Mammary epithelial cell (primary cell): ENCODE data around the gene ORMDL2.

ENCODE experiments used
- EZH2 ChIP-seq: IDR thresholded peaks from 2 replicates; pipeline ENCODE4 v1.6.1; 2012; ENCODE audit warnings: low read length, inconsistent platforms, borderline replicate concordance
- TF ChIP-seq, protein P1 (sequence below), 2 donors: IDR thresholded peaks in 1 of 2; conservative IDR thresholded peaks in 1 of 2; 2 replicates each; pipeline ENCODE4 v1.5.1; 2011 to 2012; ENCODE audit warnings: inconsistent platforms in 2 of 2, low read length in 2 of 2, mild to moderate bottlenecking in 2 of 2, control low read depth in 1 of 2, low read depth in 1 of 2; ENCODE audit not compliant: insufficient read depth in 1 of 2; ENCODE audit errors: extremely low read depth in 1 of 2

DNA sequence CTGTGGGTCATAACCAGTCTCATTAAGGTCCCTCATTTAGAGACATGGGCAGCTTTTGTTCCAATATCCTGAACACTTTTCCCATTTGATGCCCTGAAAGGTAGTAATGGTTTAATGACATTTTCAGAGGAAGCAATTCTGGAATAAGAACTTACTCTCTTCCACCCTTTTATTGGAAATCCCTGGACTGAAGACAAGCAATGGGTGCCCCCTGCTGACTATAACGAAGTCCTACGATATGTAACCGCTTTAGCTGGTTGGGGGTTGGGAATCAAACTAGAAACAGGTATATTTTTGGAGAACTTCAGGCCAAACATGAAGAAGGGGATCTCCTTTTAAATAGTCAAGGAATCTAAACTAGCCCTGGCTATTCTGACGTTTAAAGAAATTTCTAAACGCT lies 20.8 kb upstream of the ORMDL2 start:
- TF ChIP-seq, protein P1, sequence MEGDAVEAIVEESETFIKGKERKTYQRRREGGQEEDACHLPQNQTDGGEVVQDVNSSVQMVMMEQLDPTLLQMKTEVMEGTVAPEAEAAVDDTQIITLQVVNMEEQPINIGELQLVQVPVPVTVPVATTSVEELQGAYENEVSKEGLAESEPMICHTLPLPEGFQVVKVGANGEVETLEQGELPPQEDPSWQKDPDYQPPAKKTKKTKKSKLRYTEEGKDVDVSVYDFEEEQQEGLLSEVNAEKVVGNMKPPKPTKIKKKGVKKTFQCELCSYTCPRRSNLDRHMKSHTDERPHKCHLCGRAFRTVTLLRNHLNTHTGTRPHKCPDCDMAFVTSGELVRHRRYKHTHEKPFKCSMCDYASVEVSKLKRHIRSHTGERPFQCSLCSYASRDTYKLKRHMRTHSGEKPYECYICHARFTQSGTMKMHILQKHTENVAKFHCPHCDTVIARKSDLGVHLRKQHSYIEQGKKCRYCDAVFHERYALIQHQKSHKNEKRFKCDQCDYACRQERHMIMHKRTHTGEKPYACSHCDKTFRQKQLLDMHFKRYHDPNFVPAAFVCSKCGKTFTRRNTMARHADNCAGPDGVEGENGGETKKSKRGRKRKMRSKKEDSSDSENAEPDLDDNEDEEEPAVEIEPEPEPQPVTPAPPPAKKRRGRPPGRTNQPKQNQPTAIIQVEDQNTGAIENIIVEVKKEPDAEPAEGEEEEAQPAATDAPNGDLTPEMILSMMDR (conservative IDR thresholded peaks at IDR 0.05 in 1 of 2, IDR thresholded peaks at IDR 0.05 in 1 of 2; ENCODE audit: extremely low read depth in 1 of 2, insufficient read depth in 1 of 2, low read depth in 1 of 2, low read length in 2 of 2), result peak; percentile 36 to 37
- no peak for TF ChIP-seq EZH2
